Measurements from ENCODE around the gene LCE1C. TPM values are rescaled to one million over a fixed set of nuclear protein-coding genes. Genes with fewer than 3 reads are reported as not detected.

The LCE1C gene
- total RNA-seq, 4 donors from 2014 or later = not detected

DNA sequence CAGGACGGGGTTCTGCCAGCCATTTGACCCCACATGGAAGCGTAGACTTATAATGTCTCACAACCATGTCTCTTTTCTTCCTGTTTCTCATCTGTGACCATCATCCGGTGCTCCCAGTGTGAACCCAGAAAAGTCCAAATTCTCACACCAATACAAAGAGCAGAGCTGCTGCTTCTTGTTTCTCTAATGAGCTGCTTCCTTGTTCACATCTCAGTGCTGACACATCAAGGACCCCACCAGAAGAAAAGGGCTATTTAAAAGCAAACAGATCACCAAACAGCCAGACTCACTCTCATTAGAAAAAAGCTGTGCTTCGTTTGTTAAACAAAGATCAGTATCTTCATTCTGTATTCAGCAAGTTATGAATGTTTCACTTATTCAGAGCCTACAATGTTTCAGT is 10.8 kb downstream of the LCE1C start:
- H3K4me3 ChIP-seq = no peak overlapping the region
- no peaks in the 10 kb centered on the region for H3K4me1 ChIP-seq
- no peaks in the 10 kb centered on the region for H3K9me3 ChIP-seq
- no peaks in the 10 kb centered on the region for H3K27me3 ChIP-seq
- H3K36me3 ChIP-seq = no peaks in the 10 kb centered on the region
- H3K27ac ChIP-seq = no peak overlapping the region
- no peak for TF ChIP-seq POLR2A (IDR thresholded peaks at IDR 0.05)
- TF ChIP-seq, protein P1, sequence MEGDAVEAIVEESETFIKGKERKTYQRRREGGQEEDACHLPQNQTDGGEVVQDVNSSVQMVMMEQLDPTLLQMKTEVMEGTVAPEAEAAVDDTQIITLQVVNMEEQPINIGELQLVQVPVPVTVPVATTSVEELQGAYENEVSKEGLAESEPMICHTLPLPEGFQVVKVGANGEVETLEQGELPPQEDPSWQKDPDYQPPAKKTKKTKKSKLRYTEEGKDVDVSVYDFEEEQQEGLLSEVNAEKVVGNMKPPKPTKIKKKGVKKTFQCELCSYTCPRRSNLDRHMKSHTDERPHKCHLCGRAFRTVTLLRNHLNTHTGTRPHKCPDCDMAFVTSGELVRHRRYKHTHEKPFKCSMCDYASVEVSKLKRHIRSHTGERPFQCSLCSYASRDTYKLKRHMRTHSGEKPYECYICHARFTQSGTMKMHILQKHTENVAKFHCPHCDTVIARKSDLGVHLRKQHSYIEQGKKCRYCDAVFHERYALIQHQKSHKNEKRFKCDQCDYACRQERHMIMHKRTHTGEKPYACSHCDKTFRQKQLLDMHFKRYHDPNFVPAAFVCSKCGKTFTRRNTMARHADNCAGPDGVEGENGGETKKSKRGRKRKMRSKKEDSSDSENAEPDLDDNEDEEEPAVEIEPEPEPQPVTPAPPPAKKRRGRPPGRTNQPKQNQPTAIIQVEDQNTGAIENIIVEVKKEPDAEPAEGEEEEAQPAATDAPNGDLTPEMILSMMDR (IDR thresholded peaks at IDR 0.05) = no peak
- no peak for DNase-seq

DNA sequence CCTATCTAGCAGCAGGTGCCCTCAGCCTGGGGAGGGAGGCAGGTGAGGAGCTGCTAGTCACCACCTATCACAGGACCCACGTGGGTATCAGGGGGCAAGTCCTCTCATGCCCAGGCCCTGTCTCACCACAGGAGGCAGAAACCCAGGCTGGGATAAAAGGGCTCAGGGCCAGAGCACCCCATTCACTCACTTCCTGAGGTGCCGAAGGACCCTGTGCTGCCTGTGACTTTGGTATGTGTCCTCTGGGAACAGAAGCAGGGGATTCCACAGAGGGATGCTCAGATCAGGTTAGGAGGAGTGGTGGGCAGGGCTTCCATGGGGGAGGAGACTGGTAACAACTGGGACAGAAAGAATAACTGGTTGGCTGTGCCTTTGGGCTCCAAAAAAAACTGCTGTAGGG is 20.4 kb downstream of the LCE1C start, which contains the start of gene LCE1E:
Gene LCE1E (plus strand): TSS at position 181 of the 400 bp plus-strand sequence. CDS start 1,043 bp downstream, outside the sequence.
- no peaks in the 10 kb centered on the region for H3K9me3 ChIP-seq
- H3K27ac ChIP-seq = no peak within 1 kb of the TSS
- H3K4me1 ChIP-seq = no peaks in the 10 kb centered on the region
- H3K27me3 ChIP-seq = no peaks in the 10 kb centered on the region
- TF ChIP-seq, protein P1 (IDR thresholded peaks at IDR 0.05) = no peak
- TF ChIP-seq POLR2A (IDR thresholded peaks at IDR 0.05) = no peak
- H3K36me3 ChIP-seq = no peaks in the 10 kb centered on the region
- H3K4me3 ChIP-seq = no peak within 1 kb of the TSS
- no peak for DNase-seq

DNA sequence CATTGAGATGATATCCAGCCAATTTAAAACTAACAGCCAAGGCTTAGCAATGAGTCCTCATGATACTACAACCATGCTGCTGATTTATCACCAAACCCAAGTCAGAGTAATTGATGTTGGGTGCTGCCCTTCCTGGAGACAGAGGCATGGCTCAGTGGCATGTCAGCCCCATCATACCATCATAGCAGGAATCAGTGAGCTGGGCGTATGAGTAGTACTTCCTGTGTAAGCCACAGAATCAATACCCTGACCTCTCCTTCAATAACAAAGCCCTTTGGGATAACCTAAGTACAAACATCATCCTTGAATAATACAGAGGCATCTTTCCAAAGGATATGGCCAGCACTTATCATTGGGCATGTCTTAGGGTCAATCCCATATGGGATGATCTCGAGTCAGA is 23.4 kb downstream of the LCE1C start:
- H3K4me3 ChIP-seq = no peak overlapping the region
- H3K36me3 ChIP-seq = no peaks in the 10 kb centered on the region
- no peaks in the 10 kb centered on the region for H3K9me3 ChIP-seq
- no peak overlapping the region for H3K27ac ChIP-seq
- no peaks in the 10 kb centered on the region for H3K27me3 ChIP-seq
- no peak for DNase-seq
- TF ChIP-seq, protein P1 (IDR thresholded peaks at IDR 0.05) = no peak
- no peak for TF ChIP-seq POLR2A (IDR thresholded peaks at IDR 0.05)
- no peaks in the 10 kb centered on the region for H3K4me1 ChIP-seq

DNA sequence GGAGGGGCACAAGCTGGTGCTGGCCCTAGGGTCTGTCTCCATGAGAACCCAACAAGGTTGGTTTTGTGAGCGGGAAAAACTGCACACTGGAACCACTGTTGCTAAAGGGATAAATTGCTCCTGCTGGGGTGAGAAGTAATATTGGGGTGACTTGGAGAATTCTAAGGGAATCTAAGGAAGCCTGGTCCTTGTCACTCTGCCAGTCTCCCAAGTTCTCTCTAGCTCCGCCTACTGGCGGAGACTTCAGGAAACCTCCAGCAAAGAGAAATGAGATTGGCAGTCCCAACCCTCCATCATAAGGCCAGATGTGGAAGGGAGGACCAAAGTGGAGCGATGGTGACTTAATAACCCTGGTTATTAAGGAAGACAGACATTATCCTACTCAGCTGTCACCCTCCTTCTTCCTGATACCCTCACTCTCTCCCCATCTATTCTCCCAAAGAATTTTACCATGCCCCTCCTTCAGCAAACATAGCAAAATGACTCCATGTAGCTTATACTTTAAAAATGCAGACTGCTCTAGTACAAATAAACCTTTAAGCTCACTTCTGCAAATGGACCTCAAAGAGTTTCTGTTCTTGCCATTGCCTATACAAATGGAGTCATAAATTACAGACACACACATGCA is 28.8 kb downstream of the LCE1C start:
- H3K4me3 ChIP-seq = no peak overlapping the region
- H3K4me1 ChIP-seq = no peaks in the 10 kb centered on the region
- TF ChIP-seq POLR2A (IDR thresholded peaks at IDR 0.05) = no peak
- TF ChIP-seq, protein P1 (IDR thresholded peaks at IDR 0.05) = no peak
- no peak for DNase-seq
- H3K27ac ChIP-seq = no peak overlapping the region
- H3K9me3 ChIP-seq = no peaks in the 10 kb centered on the region
- H3K27me3 ChIP-seq = no peaks in the 10 kb centered on the region
- H3K36me3 ChIP-seq = no peaks in the 10 kb centered on the region

DNA sequence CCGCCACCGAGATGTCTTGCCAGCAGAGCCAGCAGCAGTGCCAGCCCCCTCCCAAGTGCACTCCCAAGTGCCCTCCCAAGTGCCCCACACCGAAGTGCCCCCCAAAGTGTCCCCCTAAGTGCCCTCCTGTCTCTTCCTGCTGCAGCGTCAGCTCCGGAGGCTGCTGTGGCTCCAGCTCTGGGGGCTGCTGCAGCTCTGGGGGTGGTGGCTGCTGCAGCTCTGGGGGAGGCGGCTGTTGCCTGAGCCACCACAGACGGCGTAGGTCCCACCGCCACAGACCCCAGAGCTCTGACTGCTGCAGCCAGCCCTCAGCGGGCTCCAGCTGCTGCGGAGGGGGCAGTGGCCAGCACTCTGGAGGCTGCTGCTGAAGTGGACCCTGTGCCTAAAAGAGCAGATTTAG is 30.1 kb downstream of the LCE1C start:
- Histone ChIP-seq H3K27me3 (no peaks in the 10 kb centered on the region), H3K9me3 (no peaks in the 10 kb centered on the region), H3K36me3 (no peaks in the 10 kb centered on the region), H3K4me1 (no peaks in the 10 kb centered on the region), H3K4me3 (no peak overlapping the region), H3K27ac (no peak overlapping the region)
- TF ChIP-seq, protein P1 (IDR thresholded peaks at IDR 0.05) = no peak
- no peak for TF ChIP-seq POLR2A (IDR thresholded peaks at IDR 0.05)
- no peak for DNase-seq
